ENCODE measurements around the gene REL.

REL gene

GRCh38 chr2:60948926-60949579 is 67.7 kb downstream of the REL start:
- Histone ChIP-seq H3K9me3 (ENCODE audit: insufficient read depth, low read depth, low read length) (peaks cover 10% of the 10 kb centered on the region; the same call in 1 of the 2 replicates), H3K9ac (ENCODE audit: low read depth, low read length) (no peak overlapping the region), H3K4me1 (ENCODE audit: insufficient read depth, low read length) (no peaks in the 10 kb centered on the region), H3K27ac (ENCODE audit: low read depth, low read length) (no peak overlapping the region), H3K4me3 (ENCODE audit: low read length) (no peak overlapping the region), H3K27me3 (ENCODE audit: insufficient read depth, low read length) (no peaks in the 10 kb centered on the region), H3K36me3 (ENCODE audit: insufficient read depth, low read length) (no peaks in the 10 kb centered on the region)
- 95% methylated on average over 3 of the region's 6 CpGs for WGBS

GRCh38 chr2:60954139-60954538 is 72.8 kb downstream of the REL start:
- Histone ChIP-seq H3K27ac (ENCODE audit: low read depth, low read length) (no peak overlapping the region), H3K36me3 (ENCODE audit: insufficient read depth, low read length) (no peaks in the 10 kb centered on the region), H3K4me3 (ENCODE audit: low read length) (no peak overlapping the region), H3K9ac (ENCODE audit: low read depth, low read length) (no peak overlapping the region), H3K4me1 (ENCODE audit: insufficient read depth, low read length) (no peaks in the 10 kb centered on the region), H3K9me3 (ENCODE audit: insufficient read depth, low read depth, low read length) (peaks cover 10% of the 10 kb centered on the region; the same call in 1 of the 2 replicates), H3K27me3 (ENCODE audit: insufficient read depth, low read length) (no peaks in the 10 kb centered on the region)
- WGBS, result 77% methylated on average over 2 of the region's 2 CpGs

GRCh38 chr2:60957224-60957623 is 75.8 kb downstream of the REL start:
- no peaks in the 10 kb centered on the region for H3K36me3 ChIP-seq (ENCODE audit: insufficient read depth, low read length)
- no peak overlapping the region for H3K27ac ChIP-seq (ENCODE audit: low read depth, low read length)
- H3K4me3 ChIP-seq (ENCODE audit: low read length), result no peak overlapping the region
- H3K9me3 ChIP-seq (ENCODE audit: insufficient read depth, low read depth, low read length), result no peaks in the 10 kb centered on the region
- WGBS, result 90% methylated on average over 8 of the region's 8 CpGs
- H3K4me1 ChIP-seq (ENCODE audit: insufficient read depth, low read length), result no peaks in the 10 kb centered on the region
- no peaks in the 10 kb centered on the region for H3K27me3 ChIP-seq (ENCODE audit: insufficient read depth, low read length)
- no peak overlapping the region for H3K9ac ChIP-seq (ENCODE audit: low read depth, low read length)

GRCh38 chr2:60957643-60958042 is 76.3 kb downstream of the REL start:
- H3K9me3 ChIP-seq (ENCODE audit: insufficient read depth, low read depth, low read length), result no peaks in the 10 kb centered on the region
- 95% methylated on average over 5 of the region's 5 CpGs for WGBS
- no peaks in the 10 kb centered on the region for H3K36me3 ChIP-seq (ENCODE audit: insufficient read depth, low read length)
- H3K27me3 ChIP-seq (ENCODE audit: insufficient read depth, low read length), result no peaks in the 10 kb centered on the region
- H3K4me3 ChIP-seq (ENCODE audit: low read length), result no peak overlapping the region
- no peak overlapping the region for H3K27ac ChIP-seq (ENCODE audit: low read depth, low read length)
- H3K4me1 ChIP-seq (ENCODE audit: insufficient read depth, low read length), result no peaks in the 10 kb centered on the region
- H3K9ac ChIP-seq (ENCODE audit: low read depth, low read length), result no peak overlapping the region

GRCh38 chr2:60958361-60958760 is 77.0 kb downstream of the REL start:
- Histone ChIP-seq H3K4me3 (ENCODE audit: low read length) (no peak overlapping the region), H3K27ac (ENCODE audit: low read depth, low read length) (no peak overlapping the region), H3K9ac (ENCODE audit: low read depth, low read length) (no peak overlapping the region), H3K36me3 (ENCODE audit: insufficient read depth, low read length) (no peaks in the 10 kb centered on the region), H3K4me1 (ENCODE audit: insufficient read depth, low read length) (no peaks in the 10 kb centered on the region), H3K27me3 (ENCODE audit: insufficient read depth, low read length) (no peaks in the 10 kb centered on the region), H3K9me3 (ENCODE audit: insufficient read depth, low read depth, low read length) (no peaks in the 10 kb centered on the region)
- 99% methylated on average over 3 of the region's 3 CpGs for WGBS

GRCh38 chr2:60958800-60959199 is 77.4 kb downstream of the REL start:
- H3K4me1 ChIP-seq (ENCODE audit: insufficient read depth, low read length), result no peaks in the 10 kb centered on the region
- H3K27ac ChIP-seq (ENCODE audit: low read depth, low read length), result no peak overlapping the region
- WGBS, result 94% methylated on average over 3 of the region's 3 CpGs
- no peaks in the 10 kb centered on the region for H3K9me3 ChIP-seq (ENCODE audit: insufficient read depth, low read depth, low read length)
- no peak overlapping the region for H3K4me3 ChIP-seq (ENCODE audit: low read length)
- H3K36me3 ChIP-seq (ENCODE audit: insufficient read depth, low read length), result no peaks in the 10 kb centered on the region
- no peaks in the 10 kb centered on the region for H3K27me3 ChIP-seq (ENCODE audit: insufficient read depth, low read length)
- no peak overlapping the region for H3K9ac ChIP-seq (ENCODE audit: low read depth, low read length)

GRCh38 chr2:60959501-60959900 is 78.1 kb downstream of the REL start:
- H3K9ac ChIP-seq (ENCODE audit: low read depth, low read length), result no peak overlapping the region
- no peaks in the 10 kb centered on the region for H3K27me3 ChIP-seq (ENCODE audit: insufficient read depth, low read length)
- H3K9me3 ChIP-seq (ENCODE audit: insufficient read depth, low read depth, low read length), result no peaks in the 10 kb centered on the region
- no peaks in the 10 kb centered on the region; the same call in 1 of the 2 replicates for H3K4me1 ChIP-seq (ENCODE audit: insufficient read depth, low read length)
- WGBS, result 94% methylated on average over 7 of the region's 7 CpGs
- H3K36me3 ChIP-seq (ENCODE audit: insufficient read depth, low read length), result no peaks in the 10 kb centered on the region
- no peak overlapping the region for H3K27ac ChIP-seq (ENCODE audit: low read depth, low read length)
- H3K4me3 ChIP-seq (ENCODE audit: low read length), result no peak overlapping the region

- Histone ChIP-seq H3K9me3 (ENCODE audit: insufficient read depth, low read depth, low read length) (no peaks in the 10 kb centered on the region), H3K36me3 (ENCODE audit: insufficient read depth, low read length) (no peaks in the 10 kb centered on the region), H3K9ac (ENCODE audit: low read depth, low read length) (no peak overlapping the region), H3K4me3 (ENCODE audit: low read length) (no peak overlapping the region), H3K27ac (ENCODE audit: low read depth, low read length) (no peak overlapping the region), H3K27me3 (ENCODE audit: insufficient read depth, low read length) (no peaks in the 10 kb centered on the region), H3K4me1 (ENCODE audit: insufficient read depth, low read length) (peaks cover 4% of the 10 kb centered on the region; the same call in 1 of the 2 replicates)
- no CpG with 5 or more reads among the region's 1 CpG for WGBS
Measured at GRCh38 chr2:60960706-60961105, 79.3 kb downstream of the REL start.

- WGBS, result 85% methylated on average over 4 of the region's 4 CpGs
- Histone ChIP-seq H3K27me3 (ENCODE audit: insufficient read depth, low read length) (no peaks in the 10 kb centered on the region), H3K9me3 (ENCODE audit: insufficient read depth, low read depth, low read length) (no peaks in the 10 kb centered on the region), H3K4me3 (ENCODE audit: low read length) (no peak overlapping the region), H3K4me1 (ENCODE audit: insufficient read depth, low read length) (peaks cover 4% of the 10 kb centered on the region; the same call in 1 of the 2 replicates), H3K9ac (ENCODE audit: low read depth, low read length) (no peak overlapping the region), H3K36me3 (ENCODE audit: insufficient read depth, low read length) (no peaks in the 10 kb centered on the region), H3K27ac (ENCODE audit: low read depth, low read length) (no peak overlapping the region)
Measured at GRCh38 chr2:60961457-60961856, 80.1 kb downstream of the REL start.

- Histone ChIP-seq H3K4me3 (ENCODE audit: low read length) (no peak overlapping the region), H3K27me3 (ENCODE audit: insufficient read depth, low read length) (no peaks in the 10 kb centered on the region), H3K36me3 (ENCODE audit: insufficient read depth, low read length) (no peaks in the 10 kb centered on the region), H3K4me1 (ENCODE audit: insufficient read depth, low read length) (peaks cover 4% of the 10 kb centered on the region; the same call in 1 of the 2 replicates), H3K9me3 (ENCODE audit: insufficient read depth, low read depth, low read length) (no peaks in the 10 kb centered on the region), H3K9ac (ENCODE audit: low read depth, low read length) (no peak overlapping the region), H3K27ac (ENCODE audit: low read depth, low read length) (no peak overlapping the region)
- WGBS, result 94% methylated on average over 2 of the region's 2 CpGs
Measured at GRCh38 chr2:60962528-60962927, 81.2 kb downstream of the REL start.

- Histone ChIP-seq H3K27ac (ENCODE audit: low read depth, low read length) (no peak overlapping the region), H3K9ac (ENCODE audit: low read depth, low read length) (no peak overlapping the region), H3K9me3 (ENCODE audit: insufficient read depth, low read depth, low read length) (no peaks in the 10 kb centered on the region), H3K27me3 (ENCODE audit: insufficient read depth, low read length) (no peaks in the 10 kb centered on the region), H3K4me1 (ENCODE audit: insufficient read depth, low read length) (peaks cover 4% of the 10 kb centered on the region; the same call in 1 of the 2 replicates), H3K4me3 (ENCODE audit: low read length) (no peak overlapping the region), H3K36me3 (ENCODE audit: insufficient read depth, low read length) (no peaks in the 10 kb centered on the region)
Measured at GRCh38 chr2:60963190-60963589, 81.8 kb downstream of the REL start.
